ENCODE results near the gene MIEN1.
"Not testable (repeated sequence)": the region's sequence is repeated elsewhere in the genome, so short reads cannot be mapped to it uniquely, and the experiment has no call there.

MIEN1 gene

DNA sequence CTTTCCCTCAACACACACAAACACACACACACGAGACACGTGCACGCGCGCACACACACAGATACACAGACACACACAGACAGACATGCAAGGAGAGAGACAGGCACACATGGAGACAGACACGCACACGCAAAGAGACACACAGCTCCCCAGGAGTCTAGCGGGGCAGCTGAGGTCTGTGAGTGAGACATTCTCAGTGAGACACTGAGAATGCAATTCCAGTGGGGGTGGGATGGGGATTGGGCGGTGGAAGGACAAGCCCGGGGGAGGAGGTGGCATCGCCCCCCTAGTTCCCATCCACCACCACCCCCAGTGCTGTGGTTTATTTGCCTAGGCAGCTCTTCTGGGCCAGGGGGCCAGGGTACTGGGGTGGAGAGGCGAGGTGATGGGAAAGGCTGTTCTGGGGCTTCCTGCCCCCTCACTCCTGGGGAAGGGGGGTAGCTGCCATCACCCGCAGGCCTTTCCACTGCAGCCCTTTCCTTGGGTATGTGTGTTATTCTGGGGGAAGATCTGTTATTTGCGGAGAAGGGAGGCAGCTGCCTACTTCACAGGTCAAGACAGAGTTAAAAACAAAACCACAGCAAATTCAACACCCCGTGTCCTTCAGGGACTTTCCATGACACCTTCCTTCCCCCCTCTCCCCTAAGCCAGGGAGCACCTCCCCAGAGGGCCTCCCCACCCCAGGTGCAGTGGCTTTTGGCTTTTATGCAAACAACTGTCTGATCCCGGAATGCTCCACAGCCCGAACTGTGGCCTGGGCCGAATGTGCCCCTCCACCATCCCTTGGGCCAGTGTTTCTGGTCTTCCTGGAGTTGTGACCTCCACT is 25.4 kb upstream of the MIEN1 start:
- no peak for DNase-seq (ENCODE audit: low read depth)

GRCh38 chr17:39754958-39755553 is 24.7 kb upstream of the MIEN1 start:
- no peak for DNase-seq (ENCODE audit: low read depth)

DNA sequence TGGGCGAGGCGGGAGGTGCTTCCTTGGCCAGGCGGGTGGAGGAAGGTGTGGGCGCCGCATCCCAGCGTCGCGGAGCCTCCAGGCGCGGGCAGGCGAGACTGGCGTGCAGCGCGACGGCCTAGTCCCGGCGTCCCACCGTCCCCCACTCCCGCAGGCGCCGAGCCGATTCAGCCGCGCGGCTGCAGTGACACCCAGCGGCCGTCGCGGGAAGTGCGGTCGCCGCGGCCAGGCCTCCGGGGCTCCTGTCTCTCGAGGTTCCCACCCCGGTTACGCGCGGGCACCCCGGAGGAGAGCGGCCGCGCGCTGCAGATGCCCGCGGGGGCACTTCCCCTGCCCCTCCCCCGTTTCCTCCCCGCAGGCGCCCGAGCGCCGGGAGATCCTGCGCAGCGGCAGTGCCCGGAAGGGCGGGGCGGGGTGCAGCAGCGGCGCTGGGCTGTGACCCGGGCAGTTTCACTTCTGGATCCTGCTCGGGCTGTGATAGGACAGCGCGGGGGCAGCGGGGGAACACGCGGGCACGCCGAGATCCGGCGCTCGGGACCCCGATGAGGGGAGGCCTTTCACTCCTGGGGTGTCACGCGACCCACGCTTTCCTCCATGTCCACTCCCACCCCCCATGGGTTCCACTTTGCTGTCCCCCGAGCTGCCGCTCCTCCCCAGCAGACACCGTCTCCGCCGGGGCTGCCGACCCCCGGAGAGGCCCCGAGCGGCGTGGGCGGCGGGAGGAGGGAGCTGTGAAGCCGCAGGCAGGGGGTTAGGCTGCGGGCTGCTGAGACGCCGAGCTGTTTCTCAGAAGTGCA is 24.0 kb upstream of the MIEN1 start:
- peak; percentile 94 for DNase-seq (ENCODE audit: low read depth)

GRCh38 chr17:39753514-39754160 is 23.3 kb upstream of the MIEN1 start:
- no peak for DNase-seq (ENCODE audit: low read depth)

GRCh38 chr17:39752241-39752881 is 22.0 kb upstream of the MIEN1 start:
- DNase-seq (ENCODE audit: low read depth) = no peak

GRCh38 chr17:39751637-39752036 is 21.3 kb upstream of the MIEN1 start:
- no peak for DNase-seq (ENCODE audit: low read depth)

- no peak for DNase-seq (ENCODE audit: low read depth)
These were observed 20.7 kb upstream of the MIEN1 start for GRCh38 chr17:39751016-39751543.

DNA sequence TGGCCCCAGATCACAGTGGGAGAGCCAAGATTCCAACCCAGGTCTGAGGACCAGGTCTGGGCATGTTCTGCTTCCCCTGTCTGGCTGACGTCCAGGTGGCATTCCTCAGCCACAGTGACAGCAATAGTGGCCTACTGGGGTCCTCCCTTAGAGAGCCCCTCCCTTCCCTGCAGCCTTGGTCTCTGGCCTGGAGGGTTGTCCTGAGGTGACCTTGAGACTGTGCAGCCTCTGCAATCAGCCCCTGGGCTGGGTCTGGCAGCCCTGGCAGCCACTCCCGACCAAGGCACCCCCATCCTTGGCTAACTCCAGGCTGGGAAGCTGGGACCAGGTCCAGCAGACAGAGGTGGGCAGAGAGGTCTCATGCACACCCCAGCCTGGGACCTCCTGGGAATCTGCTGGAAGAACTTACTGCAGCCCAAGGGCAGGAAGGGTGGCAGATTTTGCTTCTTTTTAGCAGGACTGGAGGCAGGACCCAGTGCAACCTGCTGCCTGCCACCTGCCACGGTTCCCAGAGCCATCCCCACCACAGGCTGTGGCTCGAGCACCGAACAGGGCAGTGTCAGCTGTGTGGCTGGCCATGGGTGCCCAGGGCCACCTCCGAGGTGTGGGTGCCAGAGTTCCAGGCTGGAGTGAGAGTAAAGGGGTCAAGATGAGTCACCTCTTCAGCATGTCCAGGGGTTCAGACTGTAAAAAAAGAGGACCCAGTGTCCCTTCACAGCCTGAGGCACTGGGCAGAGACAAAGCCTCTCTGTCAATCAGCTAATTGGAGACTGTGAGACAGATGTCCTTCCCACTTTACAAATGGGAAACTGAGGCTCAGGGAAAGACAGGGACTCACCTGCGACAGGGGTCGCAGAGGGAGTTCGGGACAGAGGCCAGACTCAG is 20.0 kb upstream of the MIEN1 start:
- DNase-seq (ENCODE audit: low read depth) = no peak

GRCh38 chr17:39748444-39749034 is 18.2 kb upstream of the MIEN1 start:
- DNase-seq (ENCODE audit: low read depth) = not testable (repeated sequence)

GRCh38 chr17:39747745-39748144 is 17.4 kb upstream of the MIEN1 start:
- DNase-seq (ENCODE audit: low read depth) = no peak

DNA sequence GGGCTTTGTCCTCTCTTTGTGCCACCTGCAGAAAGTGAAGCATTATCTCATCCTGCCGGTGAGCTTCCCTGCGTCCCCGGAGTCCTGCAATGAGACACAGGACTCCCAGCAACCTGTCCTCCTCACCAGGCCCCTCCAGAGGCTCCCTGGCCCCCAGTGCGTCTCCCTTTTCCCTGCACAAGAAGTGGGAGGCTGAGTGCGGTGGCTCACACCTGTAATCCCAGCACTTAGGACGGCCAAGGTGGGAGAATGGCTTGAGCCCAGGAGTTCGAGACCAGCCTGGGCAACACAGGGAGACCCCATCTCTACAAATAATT is 15.8 kb upstream of the MIEN1 start:
- no peak for DNase-seq (ENCODE audit: low read depth)

DNA sequence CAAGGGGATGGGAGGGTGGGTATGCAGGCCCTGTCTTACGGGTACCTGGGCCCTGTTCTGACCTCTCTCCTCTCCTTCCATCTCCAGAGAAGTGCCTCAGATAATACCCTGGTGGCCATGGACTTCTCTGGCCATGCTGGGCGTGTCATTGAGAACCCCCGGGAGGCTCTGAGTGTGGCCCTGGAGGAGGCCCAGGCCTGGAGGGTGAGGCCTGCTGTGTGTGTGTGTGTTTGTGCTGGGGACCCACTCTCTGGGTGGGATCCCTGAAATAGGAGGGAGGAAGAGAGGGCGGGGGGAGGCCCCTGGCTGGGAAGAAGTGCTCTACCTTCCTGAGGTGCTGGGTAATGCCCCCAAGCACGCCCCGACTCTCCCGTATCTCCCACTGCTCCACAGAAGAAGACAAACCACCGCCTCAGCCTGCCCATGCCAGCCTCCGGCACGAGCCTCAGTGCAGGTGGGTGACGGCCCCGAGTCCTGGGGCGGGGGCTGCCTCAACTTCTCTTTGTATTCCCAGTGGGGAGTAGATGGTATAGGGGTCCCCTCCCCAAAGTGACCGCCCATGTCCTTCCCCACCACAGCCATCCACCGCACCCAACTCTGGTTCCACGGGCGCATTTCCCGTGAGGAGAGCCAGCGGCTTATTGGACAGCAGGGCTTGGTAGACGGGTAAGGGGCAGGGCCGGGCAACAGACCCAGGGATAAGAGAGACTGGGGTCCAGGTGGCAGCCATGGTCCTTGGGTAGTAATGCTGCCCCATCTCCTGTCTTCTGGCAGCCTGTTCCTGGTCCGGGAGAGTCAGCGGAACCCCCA is 15.2 kb upstream of the MIEN1 start:
- no peak for DNase-seq (ENCODE audit: low read depth)

- no peak for DNase-seq (ENCODE audit: low read depth)
These were observed 14.5 kb upstream of the MIEN1 start for GRCh38 chr17:39744836-39745215.

GRCh38 chr17:39744075-39744835 is 13.9 kb upstream of the MIEN1 start:
- DNase-seq (ENCODE audit: low read depth) = no peak

DNA sequence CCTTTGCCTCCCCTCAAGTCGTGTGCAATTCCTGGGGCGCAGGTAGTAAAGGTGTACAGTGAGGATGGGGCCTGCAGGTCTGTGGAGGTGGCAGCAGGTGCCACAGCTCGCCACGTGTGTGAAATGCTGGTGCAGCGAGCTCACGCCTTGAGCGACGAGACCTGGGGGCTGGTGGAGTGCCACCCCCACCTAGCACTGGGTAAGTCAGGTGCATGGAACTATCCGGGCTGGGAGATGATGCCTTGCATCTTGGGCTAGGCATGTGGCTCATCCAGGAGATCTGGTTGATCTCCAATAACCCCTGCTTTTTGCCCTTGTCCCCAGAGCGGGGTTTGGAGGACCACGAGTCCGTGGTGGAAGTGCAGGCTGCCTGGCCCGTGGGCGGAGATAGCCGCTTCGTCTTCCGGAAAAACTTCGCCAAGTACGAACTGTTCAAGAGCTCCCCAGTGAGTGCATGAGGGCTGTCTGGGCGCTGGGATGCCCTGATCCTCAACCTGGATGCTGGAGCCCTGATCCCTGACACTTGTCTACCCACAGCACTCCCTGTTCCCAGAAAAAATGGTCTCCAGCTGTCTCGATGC is 12.6 kb upstream of the MIEN1 start:
- DNase-seq (ENCODE audit: low read depth) = no peak

DNA sequence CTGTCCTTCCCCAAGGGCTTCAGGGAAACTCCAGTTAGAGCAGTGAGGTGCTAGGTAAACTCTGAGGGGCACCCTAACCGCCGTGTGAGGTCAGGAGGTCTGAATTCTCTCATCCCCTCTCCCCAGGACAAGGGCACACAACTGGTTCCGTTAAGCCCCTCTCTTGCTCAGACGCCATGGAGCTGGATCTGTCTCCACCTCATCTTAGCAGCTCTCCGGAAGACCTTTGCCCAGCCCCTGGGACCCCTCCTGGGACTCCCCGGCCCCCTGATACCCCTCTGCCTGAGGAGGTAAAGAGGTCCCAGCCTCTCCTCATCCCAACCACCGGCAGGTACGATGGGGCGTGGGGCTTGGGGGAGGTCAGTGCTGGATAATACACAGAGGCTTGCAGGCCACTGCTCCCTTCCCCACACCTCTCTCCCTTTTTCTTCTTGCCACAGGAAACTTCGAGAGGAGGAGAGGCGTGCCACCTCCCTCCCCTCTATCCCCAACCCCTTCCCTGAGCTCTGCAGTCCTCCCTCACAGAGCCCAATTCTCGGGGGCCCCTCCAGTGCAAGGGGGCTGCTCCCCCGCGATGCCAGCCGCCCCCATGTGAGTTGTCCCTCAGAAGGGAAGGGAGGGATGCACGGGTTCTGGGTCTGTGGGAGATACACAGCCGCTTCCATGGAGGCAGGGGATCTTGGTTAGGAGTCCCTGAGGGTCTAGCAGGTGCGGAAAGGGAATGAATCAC is 12.0 kb upstream of the MIEN1 start:
- DNase-seq (ENCODE audit: low read depth) = no peak

DNA sequence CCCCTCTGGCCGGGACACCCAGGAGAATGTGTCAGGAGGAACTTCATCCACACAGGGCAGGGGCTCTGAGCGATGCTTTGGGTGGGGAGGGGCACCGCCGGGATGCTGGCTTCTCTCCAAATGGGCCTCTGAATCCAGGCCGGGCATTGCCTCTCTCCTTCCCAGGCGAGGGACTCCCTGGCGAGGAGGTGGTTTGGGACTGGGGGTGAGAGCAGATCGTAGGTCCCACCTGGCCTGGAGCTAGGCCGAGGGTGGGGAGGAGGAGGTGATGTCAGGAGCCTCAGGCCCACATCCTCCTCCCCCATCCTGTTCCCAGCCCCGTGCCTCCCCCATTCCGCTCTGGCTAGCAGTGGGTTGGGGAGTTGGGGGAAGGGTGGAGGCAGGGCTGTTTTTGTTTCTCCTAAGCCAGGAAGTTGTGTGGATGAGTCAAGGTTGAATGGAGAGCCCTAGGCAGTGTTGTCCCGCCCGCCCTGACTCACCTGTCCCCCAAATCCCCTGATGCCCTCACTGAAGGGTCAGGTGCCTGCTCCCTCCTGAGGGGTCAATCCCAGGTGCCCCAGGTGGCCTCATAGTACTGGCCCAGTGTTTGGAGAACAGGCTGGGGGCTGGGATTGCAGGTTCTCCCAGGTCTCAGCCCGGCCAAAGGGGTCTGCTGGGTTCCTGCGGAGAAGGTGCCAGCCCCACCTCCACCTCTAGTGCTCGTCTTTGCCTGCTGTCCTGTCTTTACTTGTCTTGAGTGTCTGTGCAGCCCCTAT is 10.2 kb upstream of the MIEN1 start:
- no peak for DNase-seq (ENCODE audit: low read depth)
